ENCODE data around the gene INO80C.

- no peak for TF ChIP-seq CTCF (IDR thresholded peaks at IDR 0.05)
- no peak for TF ChIP-seq POLR2AphosphoS5 (IDR thresholded peaks at IDR 0.05)
- TF ChIP-seq POLR2A (IDR thresholded peaks at IDR 0.05) = no peak
Measured at GRCh38 chr18:35479911-35480586, 17.7 kb downstream of the INO80C start.
